NCI-H1436 (cell line): ENCODE data around the gene SLC26A3.
"Not testable (repeated sequence)": the region's sequence is repeated elsewhere in the genome, so short reads cannot be mapped to it uniquely, and the experiment has no call there.

ENCODE experiments used
- DNase-seq: peaks from one replicate; lab custom pipeline; 2025; lab: John Stamatoyannopoulos, UW

SLC26A3 gene

DNA sequence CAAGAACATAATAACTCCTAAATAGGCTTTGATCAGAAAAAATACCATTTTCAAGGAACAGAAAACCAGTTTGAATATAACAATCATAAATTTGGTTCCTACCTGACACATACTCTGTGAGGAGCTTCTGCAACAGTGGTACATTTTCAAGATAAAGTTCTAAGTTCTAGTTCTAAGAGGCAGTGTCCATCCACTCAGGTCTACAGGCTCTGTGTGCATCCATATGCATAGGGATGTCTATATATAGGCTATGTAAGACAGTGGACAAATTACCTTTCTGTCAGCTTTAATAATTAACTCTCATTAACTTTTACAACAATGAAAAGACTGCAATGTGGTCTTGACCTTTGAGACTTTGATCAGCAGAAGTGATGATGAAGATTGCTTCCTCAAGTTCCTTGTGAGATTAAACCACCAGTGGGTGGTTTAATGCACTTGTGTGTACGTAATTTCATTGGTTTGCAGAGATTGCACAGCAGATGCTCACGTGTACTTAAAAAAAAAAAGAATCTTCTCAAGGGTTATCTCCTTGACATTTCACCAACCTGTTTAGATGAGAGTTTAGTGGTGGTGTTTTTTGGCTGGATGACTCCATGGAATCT, at the start of gene SLC26A3:
Gene SLC26A3 (minus strand): TSS at position 215 of the 602 bp plus-strand sequence. CDS start 8,714 bp downstream, outside the sequence.
- no peak for DNase-seq

GRCh38 chr7:107850643-107851042, 47.6 kb upstream of the SLC26A3 start:
- no peak for DNase-seq

- DNase-seq = no peak
Measured at GRCh38 chr7:107850216-107850615, 47.2 kb upstream of the SLC26A3 start.

DNA sequence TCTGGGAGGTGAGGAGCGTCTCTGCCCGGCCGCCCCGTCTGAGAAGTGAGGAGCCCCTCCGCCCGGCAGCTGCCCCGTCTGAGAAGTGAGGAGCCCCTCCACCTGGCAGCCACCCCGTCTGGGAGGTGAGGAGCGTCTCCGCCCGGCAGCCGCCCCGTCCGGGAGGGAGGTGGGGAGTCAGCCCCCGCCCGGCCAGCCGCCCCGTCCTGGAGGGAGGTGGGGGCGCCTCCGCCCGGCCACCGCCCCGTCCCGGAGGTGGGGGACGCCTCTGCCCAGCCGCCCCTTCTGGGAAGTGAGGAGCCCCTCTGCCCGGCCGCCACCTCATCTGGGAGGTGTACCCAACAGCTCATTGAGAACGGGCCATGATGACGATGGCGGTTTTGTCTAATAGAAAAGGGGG, 45.2 kb upstream of the SLC26A3 start:
- not testable (repeated sequence) for DNase-seq

DNA sequence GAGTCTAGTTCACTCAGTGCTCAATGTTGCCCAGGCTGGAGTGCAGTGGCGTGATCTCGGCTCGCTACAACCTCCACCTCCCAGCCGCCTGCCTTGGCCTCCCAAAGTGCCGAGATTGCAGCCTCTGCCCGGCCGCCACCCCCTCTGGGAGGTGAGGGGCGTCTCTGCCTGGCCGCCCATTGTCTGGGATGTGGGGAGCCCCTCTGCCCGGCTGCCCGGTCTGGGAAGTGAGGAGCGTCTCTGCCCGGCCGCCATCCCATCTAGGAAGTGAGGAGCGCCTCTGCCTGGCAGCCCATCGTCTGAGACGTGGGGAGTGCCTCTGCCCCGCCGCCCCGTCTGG, 44.8 kb upstream of the SLC26A3 start:
- DNase-seq = not testable (repeated sequence)

DNA sequence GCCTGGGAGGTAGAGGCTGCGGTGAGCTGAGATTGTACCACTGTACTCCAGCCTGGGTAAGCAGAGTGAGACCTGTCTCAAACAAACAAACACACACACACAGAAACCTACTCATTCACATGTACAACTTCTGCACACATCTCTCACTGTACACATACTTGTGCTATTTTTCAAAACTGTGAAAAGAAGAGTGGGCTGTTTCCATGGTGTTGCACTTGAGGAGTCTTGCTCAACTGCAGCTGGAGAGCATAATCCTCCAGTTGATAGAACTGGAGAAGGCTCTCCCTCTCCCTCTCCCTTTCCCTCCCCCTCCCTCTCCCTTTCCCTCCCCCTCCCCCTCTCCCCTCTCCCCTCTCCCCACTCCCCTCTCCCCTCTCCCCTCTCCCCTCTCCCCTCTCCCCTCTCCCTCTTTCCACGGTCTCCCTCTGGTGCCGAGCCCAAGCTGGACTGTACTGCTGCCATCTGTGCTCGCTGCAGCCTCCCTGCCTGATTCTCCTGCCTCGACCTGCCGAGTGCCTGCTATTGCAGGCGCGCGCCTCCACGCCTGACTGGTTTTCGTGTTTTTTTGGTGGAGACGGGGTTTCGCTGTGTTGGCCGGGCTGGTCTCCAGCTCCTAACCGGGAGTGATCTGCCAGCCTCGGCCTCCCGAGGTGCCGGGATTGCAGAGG, 44.3 kb upstream of the SLC26A3 start:
- no peak for DNase-seq

DNA sequence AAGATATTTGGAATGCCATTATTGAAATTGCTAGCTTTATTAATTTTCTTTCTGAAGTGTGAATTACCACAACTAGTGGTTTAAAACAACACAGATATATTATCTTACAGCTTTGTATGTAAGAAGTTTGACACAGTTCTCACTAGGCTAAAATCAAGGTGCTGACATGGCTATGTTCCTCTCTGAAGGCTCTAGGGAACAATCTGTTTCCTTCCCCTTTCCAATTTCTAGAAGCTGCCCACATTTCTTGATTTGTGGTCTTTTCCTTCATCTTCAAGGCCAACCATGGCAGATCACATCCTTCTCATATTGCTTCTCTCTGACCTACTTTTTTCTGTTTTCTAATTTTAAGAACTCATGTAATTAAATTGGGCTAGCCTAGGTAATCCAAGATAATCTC, 43.3 kb upstream of the SLC26A3 start:
- DNase-seq = no peak

- no peak for DNase-seq
Measured at GRCh38 chr7:107843184-107843583, 40.2 kb upstream of the SLC26A3 start.

GRCh38 chr7:107842213-107842612, 39.2 kb upstream of the SLC26A3 start:
- DNase-seq = no peak

GRCh38 chr7:107838816-107839565, 36.0 kb upstream of the SLC26A3 start:
- no peak for DNase-seq

DNA sequence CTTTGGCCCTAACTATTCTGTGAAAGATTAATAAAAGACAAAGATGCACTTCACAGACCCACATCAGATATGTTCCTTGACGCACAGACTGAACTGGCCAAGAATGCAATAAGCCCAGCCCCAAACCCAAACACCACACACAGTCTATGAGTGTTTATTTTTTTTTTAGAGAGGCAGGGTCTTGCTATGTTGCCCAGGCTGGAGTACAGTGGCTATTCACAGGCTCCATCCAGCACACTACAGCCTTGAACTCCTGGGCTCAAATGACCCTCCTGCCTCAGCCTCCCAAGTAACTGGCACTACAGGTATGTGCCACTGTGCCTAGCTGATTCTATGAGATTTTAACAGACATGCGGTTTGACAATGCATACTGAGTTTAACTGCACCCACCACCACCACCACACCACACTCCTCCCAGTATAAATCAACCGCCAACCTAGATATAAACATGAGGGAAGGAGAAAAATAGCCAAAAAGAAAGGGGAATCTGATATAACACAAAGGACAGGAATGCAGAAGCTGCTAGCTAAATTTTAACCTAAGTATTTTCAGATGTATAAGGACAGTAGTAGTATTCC, 35.1 kb upstream of the SLC26A3 start:
- no peak for DNase-seq

- no peak for DNase-seq
Measured at GRCh38 chr7:107837145-107837512, 34.1 kb upstream of the SLC26A3 start.

DNA sequence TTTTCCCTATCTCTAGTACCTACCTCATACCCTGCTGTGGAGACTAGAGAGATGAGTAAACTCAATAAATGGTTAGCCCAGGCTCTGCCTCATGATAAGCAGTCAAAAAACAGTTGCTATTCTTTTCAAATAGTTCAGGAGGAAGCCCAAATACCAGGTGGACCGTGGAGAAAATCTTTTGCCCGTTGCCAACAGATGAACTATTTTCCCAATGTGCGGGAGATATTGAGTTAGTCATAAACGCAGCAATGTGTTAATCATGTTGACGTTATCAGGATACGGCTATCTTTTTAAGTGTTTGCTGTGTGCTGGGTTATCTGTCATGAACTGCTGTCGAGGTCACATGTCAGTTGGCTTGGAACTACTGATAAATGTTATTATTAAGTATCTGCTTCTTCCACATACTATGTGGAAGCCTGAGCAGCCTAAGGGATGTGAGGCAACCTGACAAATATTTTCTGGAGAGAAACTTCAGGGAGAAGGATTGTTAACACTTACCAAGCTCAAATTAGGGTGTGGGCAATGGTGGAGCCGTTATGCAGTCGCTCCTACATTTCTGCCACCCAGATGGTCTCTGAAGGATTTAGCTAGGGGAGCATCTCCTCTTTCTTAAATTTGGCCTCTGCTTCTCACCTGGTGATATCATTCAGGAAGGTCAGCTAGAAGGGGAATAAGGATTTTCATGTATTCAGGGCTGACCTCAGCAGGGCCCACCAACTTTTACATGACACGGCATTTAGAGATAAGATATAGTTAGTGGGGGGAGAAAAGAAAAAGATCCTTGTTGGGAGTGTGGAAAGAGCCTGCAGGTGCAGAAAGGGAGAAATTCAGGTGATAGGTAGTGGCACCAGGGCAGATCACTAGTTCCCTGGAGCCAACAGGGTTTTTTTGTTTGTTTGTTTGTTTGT, 33.5 kb upstream of the SLC26A3 start:
- no peak for DNase-seq

GRCh38 chr7:107834401-107834800, 31.4 kb upstream of the SLC26A3 start:
- no peak for DNase-seq

DNA sequence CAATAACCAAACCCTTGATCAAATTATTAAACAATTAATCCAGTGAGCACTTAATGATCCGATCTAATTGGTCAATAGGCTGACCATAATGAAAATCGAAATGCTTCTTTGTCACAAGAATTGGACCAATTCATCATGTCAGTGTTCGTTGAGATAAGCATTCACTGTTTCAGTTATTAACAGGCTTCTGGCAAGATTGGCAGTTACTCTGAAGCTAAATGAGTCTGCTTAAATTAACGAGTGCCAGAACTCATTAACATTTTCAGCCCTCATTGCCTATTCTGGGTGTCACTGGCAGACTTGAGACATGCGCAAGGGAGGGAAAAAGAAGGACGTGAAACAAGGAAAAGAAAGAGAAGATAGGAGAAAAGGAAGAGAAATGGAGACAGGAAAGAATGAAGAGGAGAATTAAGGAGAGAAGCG, 30.7 kb upstream of the SLC26A3 start:
- DNase-seq = no peak

GRCh38 chr7:107830420-107830819, 27.4 kb upstream of the SLC26A3 start:
- no peak for DNase-seq

- no peak for DNase-seq
Measured at GRCh38 chr7:107828540-107828939, 25.5 kb upstream of the SLC26A3 start.

DNA sequence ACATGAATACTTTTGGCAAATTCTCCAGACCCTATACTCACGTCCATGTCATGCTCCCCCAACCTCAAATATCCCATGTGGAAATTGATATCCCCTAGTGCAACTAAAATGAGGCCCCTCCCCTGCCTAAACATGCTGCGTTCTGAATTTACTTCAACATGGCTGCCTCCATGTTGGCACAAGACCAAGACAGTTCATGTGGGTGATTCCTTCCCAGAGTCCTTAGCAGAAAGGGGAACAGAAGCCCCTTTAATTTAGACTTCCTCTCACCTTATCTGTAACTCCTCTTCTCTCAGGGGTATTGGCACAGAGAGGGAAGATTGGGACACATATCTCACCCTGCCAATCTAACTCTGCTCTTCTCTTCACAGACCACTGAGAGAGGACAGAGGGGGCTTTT, 24.5 kb upstream of the SLC26A3 start:
- DNase-seq = no peak

- no peak for DNase-seq
Measured at GRCh38 chr7:107826451-107826850, 23.4 kb upstream of the SLC26A3 start.

- DNase-seq = no peak
Measured at GRCh38 chr7:107824858-107825257, 21.8 kb upstream of the SLC26A3 start.

DNA sequence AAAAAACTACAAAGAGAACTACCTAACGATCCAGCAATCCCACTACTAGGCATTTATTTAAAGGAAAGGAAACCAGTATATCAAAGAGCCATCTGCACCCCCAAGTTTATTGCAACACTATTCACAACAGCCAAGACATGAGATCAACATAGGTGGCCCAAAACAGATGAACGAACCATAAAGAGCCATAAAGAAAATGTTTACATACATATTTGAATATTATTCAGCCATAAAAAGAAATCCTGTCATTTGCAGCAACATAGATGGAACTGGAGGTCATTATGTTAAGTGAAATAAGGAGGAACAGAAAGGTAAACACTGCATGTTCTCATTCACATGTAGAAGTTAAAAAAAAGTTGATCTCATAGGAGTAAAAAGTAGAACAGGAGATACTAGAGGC, 15.6 kb upstream of the SLC26A3 start:
- DNase-seq = no peak

DNA sequence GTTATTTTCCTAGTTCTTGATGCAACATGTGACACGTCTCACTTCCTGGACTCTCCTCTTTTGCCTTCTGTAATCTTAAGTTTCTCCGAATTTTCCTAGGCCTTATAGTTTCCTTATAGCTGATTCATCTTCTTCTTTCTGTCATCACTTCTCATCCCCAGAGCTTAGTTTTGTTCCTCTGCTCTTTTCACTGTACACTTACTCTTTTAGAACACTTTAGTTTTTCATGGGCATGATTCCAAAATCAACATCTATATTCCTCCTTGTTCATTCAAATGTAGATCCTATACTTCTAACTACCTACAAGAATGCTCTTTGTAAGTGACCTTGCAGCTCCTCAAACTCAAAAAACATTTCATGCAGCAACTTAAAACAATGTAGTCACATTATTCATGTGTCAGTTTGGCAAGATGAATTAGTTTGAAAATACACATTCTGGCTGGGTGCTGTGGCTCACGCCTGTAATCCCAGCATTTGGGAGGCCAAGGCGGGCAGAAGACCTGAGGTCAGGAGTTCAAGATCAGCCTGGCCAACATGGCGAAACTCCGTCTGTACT, 13.1 kb upstream of the SLC26A3 start:
- no peak for DNase-seq
